ENCODE measurements around the gene FANCG. TPM values are rescaled to one million over a fixed set of nuclear protein-coding genes. Genes with fewer than 3 reads are reported as not detected.
A peak's percentile ranks its signal among the peaks of the same experiment; 100 is the strongest.

FANCG gene
- total and polyA plus RNA-seq, 2 donors from 2014 or later: 13.5 to 13.8 TPM

GRCh38 chr9:35112257-35113020 is 32.7 kb upstream of the FANCG start:
- Histone ChIP-seq H3K36me3 (ENCODE audit: control insufficient read depth in 2 of 3, insufficient read depth in 3 of 3, low read length in 3 of 3) (peaks cover 0 to 9% (median 4%) of the 10 kb centered on the region in 3 donors), H3K9me3 (ENCODE audit: control insufficient read depth in 2 of 3, insufficient read depth in 1 of 3, low read length in 3 of 3) (no peaks in the 10 kb centered on the region), H3K9ac (ENCODE audit: low read length in 3 of 3) (peak overlapping the region in 1 of 3 donors; percentile 21), H3K4me3 (ENCODE audit: low read length in 3 of 3) (peak overlapping the region in 1 of 3 donors; percentile 26), H3K27me3 (ENCODE audit: control insufficient read depth, insufficient read depth, low read length) (no peaks in the 10 kb centered on the region), H3K4me1 (ENCODE audit: control insufficient read depth in 2 of 3, insufficient read depth in 2 of 3, low read depth in 1 of 3, low read length in 3 of 3) (peaks cover 2 to 47% (median 35%) of the 10 kb centered on the region in 3 donors), H3K27ac (ENCODE audit: low read depth in 2 of 2, low read length in 2 of 2) (peak overlapping the region; percentile 60 to 68)
- TF ChIP-seq CTCF (IDR thresholded peaks at IDR 0.05; ENCODE audit: borderline replicate concordance, extremely low read depth, insufficient read depth): no peak
- FAIRE-seq (no peak), DNase-seq (no peak)
- intact Hi-C loops (cut with DNase I): no loop called here

GRCh38 chr9:35111001-35111933 is 31.5 kb upstream of the FANCG start:
- FAIRE-seq: peak; percentile 42
- intact Hi-C loops (cut with DNase I): no loop called here
- Histone ChIP-seq H3K4me3 (ENCODE audit: low read length in 3 of 3) (peak overlapping the region; percentile 65 to 85 (median 73)), H3K9ac (ENCODE audit: low read length in 3 of 3) (peak overlapping the region; percentile 58 to 96 (median 64)), H3K4me1 (ENCODE audit: control insufficient read depth in 2 of 3, insufficient read depth in 2 of 3, low read depth in 1 of 3, low read length in 3 of 3) (peaks cover 2 to 43% (median 35%) of the 10 kb centered on the region in 3 donors), H3K27ac (ENCODE audit: low read depth in 2 of 2, low read length in 2 of 2) (peak overlapping the region; percentile 68 to 87), H3K27me3 (ENCODE audit: control insufficient read depth, insufficient read depth, low read length) (no peaks in the 10 kb centered on the region), H3K9me3 (ENCODE audit: control insufficient read depth in 2 of 3, insufficient read depth in 1 of 3, low read length in 3 of 3) (no peaks in the 10 kb centered on the region), H3K36me3 (ENCODE audit: control insufficient read depth in 2 of 3, insufficient read depth in 3 of 3, low read length in 3 of 3) (peaks cover 0 to 11% (median 9%) of the 10 kb centered on the region in 3 donors)
- no peak for TF ChIP-seq CTCF (IDR thresholded peaks at IDR 0.05; ENCODE audit: borderline replicate concordance, extremely low read depth, insufficient read depth)
- peak; percentile 98 to 99 (median 99) for DNase-seq

GRCh38 chr9:35110327-35110761 is 30.6 kb upstream of the FANCG start:
- intact Hi-C loops (cut with DNase I): no loop called here
- no peak for TF ChIP-seq CTCF (IDR thresholded peaks at IDR 0.05; ENCODE audit: borderline replicate concordance, extremely low read depth, insufficient read depth)
- Histone ChIP-seq H3K9ac (ENCODE audit: low read length in 3 of 3) (peak overlapping the region in 2 of 3 donors; percentile 64 to 96), H3K27ac (ENCODE audit: low read depth in 2 of 2, low read length in 2 of 2) (peak overlapping the region in 1 of 2 donors; percentile 13), H3K9me3 (ENCODE audit: control insufficient read depth in 2 of 3, insufficient read depth in 1 of 3, low read length in 3 of 3) (no peaks in the 10 kb centered on the region), H3K27me3 (ENCODE audit: control insufficient read depth, insufficient read depth, low read length) (no peaks in the 10 kb centered on the region), H3K36me3 (ENCODE audit: control insufficient read depth in 2 of 3, insufficient read depth in 3 of 3, low read length in 3 of 3) (peaks cover 0 to 16% (median 12%) of the 10 kb centered on the region in 3 donors), H3K4me3 (ENCODE audit: low read length in 3 of 3) (peak overlapping the region in 2 of 3 donors; percentile 73 to 85), H3K4me1 (ENCODE audit: control insufficient read depth in 2 of 3, insufficient read depth in 2 of 3, low read depth in 1 of 3, low read length in 3 of 3) (peaks cover 2 to 39% (median 35%) of the 10 kb centered on the region in 3 donors)
- FAIRE-seq: no peak
- DNase-seq: peak in 2 of 5 donors; percentile 66 to 80

Data from kidney (tissue), 14 donors.